Prostate gland (tissue), 2 donors: ENCODE data around the gene CHID1. TPM values are rescaled to one million over a fixed set of nuclear protein-coding genes. Genes with fewer than 3 reads are reported as not detected.

Source experiments
- DNase-seq: peaks from one replicate; pipeline ENCODE4 v3.0.0-alpha.2; 2019; ENCODE audit warnings: low spot score
- H3K27ac ChIP-seq, 2 donors: fragments of 200-600 bp; sonication (generic); 2 replicates each; pipeline ENCODE4 v1.5.1; 2017 to 2019
- H3K27me3 ChIP-seq: fragments of 200-600 bp; sonication (generic); replicated peaks from 2 replicates; pipeline ENCODE4 v1.5.1; 2019; ENCODE audit not compliant: insufficient read depth
- H3K36me3 ChIP-seq, 2 donors: fragments of 200-600 bp; sonication (generic); 1 replicate in 1 of 2; 2 replicates in 1 of 2; pipeline versions ENCODE4 v1.5.1 to v1.8.1; 2017 to 2019
- H3K4me1 ChIP-seq: fragments of 200-600 bp; sonication (generic); replicated peaks from 2 replicates; pipeline ENCODE4 v1.5.1; 2019
- H3K4me3 ChIP-seq, 2 donors: fragments of 200-600 bp; sonication (generic); 2 replicates each; pipeline ENCODE4 v1.5.1; 2017 to 2019
- H3K9me3 ChIP-seq: fragments of 200-600 bp; sonication (generic); 2 replicates; pipeline ENCODE4 v1.5.1; 2017
- CTCF ChIP-seq, 4 experiments: fragments of 200-600 bp in 2 of 4; fragments of 450-650 bp in 2 of 4; sonication (generic) in 2 of 4; IDR thresholded peaks; 1 replicate in 3 of 4; 2 replicates in 1 of 4; pipeline ENCODE4 v1.5.1; 2016 to 2019; ENCODE audit warnings: antibody characterized with exemption in 4 of 4, mild to moderate bottlenecking in 2 of 4, moderate library complexity in 2 of 4
- POLR2A ChIP-seq: fragments of 450-650 bp; IDR thresholded peaks from one replicate; pipeline ENCODE4 v1.6.1; 2016; ENCODE audit warnings: antibody characterized with exemption, mild to moderate bottlenecking
- POLR2AphosphoS5 ChIP-seq: sonication (generic); formaldehyde crosslinking; IDR thresholded peaks from one replicate; pipeline ENCODE4 v1.6.1; 2017; ENCODE audit warnings: antibody characterized with exemption
- WGBS: methylation state at CpG from one replicate; pipeline ENCODE4 v1.1.5; 2018; 5-methylcytosine and 5-hydroxymethylcytosine counted together
- intact Hi-C: fragments of 100-400 bp; cut with DNase I; formaldehyde crosslinking; loops from one replicate; pipeline ENCODE4 v1.14.2; 2022
- total RNA-seq, 2 donors: library from RNA; depleted of rRNA; stranded (reverse); fragments of >200 nt; gene quantifications; one replicate each; pipeline ENCODE4 v1.1.0, GENCODE V29; 2016

The CHID1 gene
- total RNA-seq, 2 donors from 2014 or later, result 107 to 145 TPM

GRCh38 chr11:825366-826226, 85.0 kb downstream of the CHID1 start:
- Histone ChIP-seq H3K4me1 (peaks cover 39% of the 10 kb centered on the region), H3K27ac (peak overlapping the region; percentile 53 to 62)
- WGBS, result 57% methylated on average over 12 of the region's 12 CpGs

DNA sequence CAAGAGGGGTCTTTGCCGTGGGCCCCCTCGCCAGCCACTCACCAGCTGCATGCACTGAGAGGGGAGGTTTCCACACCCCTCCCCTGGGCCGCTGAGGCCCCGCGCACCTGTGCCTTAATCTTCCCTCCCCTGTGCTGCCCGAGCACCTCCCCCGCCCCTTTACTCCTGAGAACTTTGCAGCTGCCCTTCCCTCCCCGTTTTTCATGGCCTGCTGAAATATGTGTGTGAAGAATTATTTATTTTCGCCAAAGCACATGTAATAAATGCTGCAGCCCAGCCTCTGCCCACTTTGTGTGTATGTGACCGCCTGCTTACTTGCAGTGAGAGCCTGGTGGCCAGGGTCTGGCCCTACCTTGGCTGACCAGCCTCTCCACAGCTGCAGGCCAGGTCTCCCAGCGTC, 85.7 kb downstream of the CHID1 start:
- Histone ChIP-seq H3K27ac (peak overlapping the region in 1 of 2 donors; percentile 53), H3K27me3 (no peaks in the 10 kb centered on the region), H3K9me3 (no peaks in the 10 kb centered on the region), H3K36me3 (peaks cover 8 to 16% of the 10 kb centered on the region in 2 donors), H3K4me1 (peaks cover 39% of the 10 kb centered on the region), H3K4me3 (no peak overlapping the region)
- TF ChIP-seq POLR2AphosphoS5 (no peak), POLR2A (no peak), CTCF (IDR thresholded peaks at IDR 0.05) (no peak)
- intact Hi-C loops, result no loop called here
- DNase-seq, result no peak
- WGBS, result 67% methylated on average over 11 of the region's 11 CpGs

More at GRCh38 chr11:825366-826226, 85.0 kb downstream of the CHID1 start:
- Histone ChIP-seq H3K4me3 (no peak overlapping the region), H3K9me3 (no peaks in the 10 kb centered on the region), H3K27me3 (no peaks in the 10 kb centered on the region), H3K36me3 (peaks cover 8 to 16% of the 10 kb centered on the region in 2 donors)
- TF ChIP-seq POLR2AphosphoS5 (no peak), CTCF (IDR thresholded peaks at IDR 0.05) (no peak), POLR2A (no peak)
- no peak for DNase-seq
- intact Hi-C loops, result no loop called here

GRCh38 chr11:824292-824880, 86.2 kb downstream of the CHID1 start:
- DNase-seq, result no peak
- WGBS, result 78% methylated on average over 58 of the region's 59 CpGs
- Histone ChIP-seq H3K9me3 (no peaks in the 10 kb centered on the region), H3K27me3 (no peaks in the 10 kb centered on the region), H3K36me3 (peaks cover 8 to 16% of the 10 kb centered on the region in 2 donors), H3K4me3 (no peak overlapping the region), H3K4me1 (peaks cover 33% of the 10 kb centered on the region), H3K27ac (no peak overlapping the region)
- intact Hi-C loops, result no loop called here
- no peak for TF ChIP-seq CTCF (IDR thresholded peaks at IDR 0.05)
- no peak for TF ChIP-seq POLR2AphosphoS5
- no peak for TF ChIP-seq POLR2A

DNA sequence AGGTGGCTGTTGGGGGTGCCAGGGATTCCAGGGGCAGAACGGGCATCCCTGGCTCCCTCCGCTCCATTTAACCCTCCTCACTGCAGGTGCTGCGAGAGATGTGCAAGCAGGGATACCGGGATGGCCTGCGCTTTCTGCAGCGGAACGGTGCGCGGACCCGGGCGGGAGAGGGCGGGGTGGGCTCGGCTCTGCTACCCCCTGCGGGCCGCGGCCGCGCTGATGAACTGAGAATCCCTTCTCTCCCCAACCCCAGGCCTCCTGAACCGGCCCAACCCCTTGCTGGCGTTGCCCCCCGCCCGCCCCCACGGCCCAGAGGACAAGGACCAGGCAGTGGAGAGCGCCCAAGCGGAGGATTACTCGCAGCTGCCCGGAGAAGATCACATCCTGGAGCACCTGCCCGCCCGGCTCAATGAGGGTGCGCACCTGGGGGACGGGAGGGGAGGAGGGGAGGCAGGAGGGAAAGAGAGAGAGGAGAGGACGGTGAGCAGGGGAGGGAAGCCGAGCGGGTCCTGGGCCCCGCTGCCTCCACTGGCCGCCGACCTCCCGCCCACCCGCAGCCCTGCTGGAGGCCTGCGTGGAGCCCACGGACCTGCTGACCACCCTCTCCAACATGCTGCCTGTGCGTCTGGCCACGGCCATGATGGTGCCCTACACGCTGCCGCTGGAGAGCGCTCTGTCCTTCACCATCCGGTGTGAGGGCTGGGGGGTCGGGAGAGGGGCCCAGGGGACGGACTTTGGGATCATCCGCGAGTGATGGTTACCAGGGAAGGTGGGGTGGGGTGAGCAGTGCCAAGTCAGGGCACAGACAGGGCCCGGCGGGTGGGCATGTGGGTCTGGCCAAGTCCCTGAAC, 86.9 kb downstream of the CHID1 start:
- Histone ChIP-seq H3K4me3 (no peak overlapping the region), H3K9me3 (no peaks in the 10 kb centered on the region), H3K36me3 (peaks cover 8 to 16% of the 10 kb centered on the region in 2 donors), H3K27me3 (no peaks in the 10 kb centered on the region), H3K4me1 (peaks cover 32% of the 10 kb centered on the region), H3K27ac (no peak overlapping the region)
- WGBS, result 86% methylated on average over 53 of the region's 53 CpGs
- no peak for DNase-seq
- intact Hi-C loops, result no loop called here
- TF ChIP-seq POLR2AphosphoS5 (no peak), POLR2A (no peak), CTCF (IDR thresholded peaks at IDR 0.05) (no peak)
